GM12878 (cell line): ENCODE measurements around the gene MPC2. TPM values are rescaled to one million over a fixed set of nuclear protein-coding genes. Genes with fewer than 3 reads are reported as not detected.

Experiments
- ATAC-seq: fragments of 200-7000 bp; cut with Tn5 transposase; 3 replicates; pipeline ENCODE4 v1.9.1; 2020; ENCODE audit warnings: mild to moderate bottlenecking, moderate library complexity
- BruUV-seq: library from RNA; stranded (reverse); fragments of 400-500 nt; replicated peaks from 2 replicates; lab custom pipeline; 2021; lab: Mats Ljungman, UMichigan
- CTCF ChIA-PET: fragments of 300-600 bp; sonication (Branson Sonifier 250); formaldehyde crosslinking; extraction: SDS; loops from one replicate; lab custom pipeline; 2021; ENCODE audit warnings: inconsistent platforms; lab: Yijun Ruan, JAX
- POLR2A ChIA-PET: fragments of 350-600 bp; formaldehyde crosslinking; extraction: SDS; loops from one replicate; lab custom pipeline; 2021; ENCODE audit warnings: inconsistent platforms; lab: Charles Lee
- RAD21 ChIA-PET: fragments of 300-600 bp; sonication (Branson Sonifier 250); formaldehyde crosslinking; loops from one replicate; lab custom pipeline; 2023; ENCODE audit warnings: antibody characterized with exemption; ENCODE audit not compliant: unreplicated experiment; lab: Charles Lee
- SMC1A ChIA-PET: fragments of 300-600 bp; sonication (Branson Sonifier 250); formaldehyde crosslinking; loops from one replicate; lab custom pipeline; 2023; ENCODE audit not compliant: unreplicated experiment, uncharacterized antibody; lab: Charles Lee
- DNase-seq: peaks from one replicate; pipeline ENCODE4 v3.0.0-alpha.2; 2011; ENCODE audit warnings: low read depth, low spot score
- FAIRE-seq: peaks from 3 replicates; lab custom pipeline; 2011; peaks lifted over from hg19 to GRCh38; lab: Jason Lieb, UNC
- H2AFZ ChIP-seq: 2 replicates; pipeline ENCODE4 v1.6.0; 2011; ENCODE audit warnings: low read depth, low read length, control low read depth; ENCODE audit not compliant: control insufficient read depth
- H3K27ac ChIP-seq: 2 replicates; pipeline ENCODE4 v1.5.1; 2011; ENCODE audit warnings: control low read depth; ENCODE audit not compliant: control insufficient read depth, insufficient read depth
- H3K27me3 ChIP-seq, 2 experiments: replicated peaks in 1 of 2; 2 replicates each; pipeline versions ENCODE4 v1.6.0 to v1.6.1; 2011; ENCODE audit warnings: low read length in 1 of 2; ENCODE audit not compliant: control insufficient read depth in 2 of 2, insufficient read depth in 2 of 2
- H3K36me3 ChIP-seq, 2 experiments: 2 replicates each; pipeline ENCODE4 v1.5.1; 2011; ENCODE audit warnings: low read length in 1 of 2; ENCODE audit not compliant: control insufficient read depth in 2 of 2, insufficient read depth in 2 of 2
- H3K4me1 ChIP-seq: 2 replicates; pipeline ENCODE4 v1.6.1; 2011; ENCODE audit warnings: mild to moderate bottlenecking, low read length, moderate library complexity, mixed read lengths; ENCODE audit not compliant: control insufficient read depth, insufficient read depth
- H3K4me2 ChIP-seq: 2 replicates; pipeline ENCODE4 v1.6.0; 2011; ENCODE audit warnings: control low read depth; ENCODE audit not compliant: control insufficient read depth, insufficient read depth
- H3K4me3 ChIP-seq: fragments of 200-600 bp; sonication (generic); 2 replicates; pipeline ENCODE4 v1.5.1; 2016
- H3K79me2 ChIP-seq: 2 replicates; pipeline ENCODE4 v1.6.0; 2011; ENCODE audit warnings: low read length; ENCODE audit not compliant: control insufficient read depth, insufficient read depth
- H3K9ac ChIP-seq: 2 replicates; pipeline ENCODE4 v1.8.0; 2011; ENCODE audit warnings: low read length, control low read depth, mixed read lengths; ENCODE audit not compliant: control insufficient read depth, insufficient read depth
- H3K9me3 ChIP-seq: replicated peaks from 3 replicates; pipeline ENCODE4 v1.5.1; 2011; ENCODE audit warnings: mild to moderate bottlenecking, low read length; ENCODE audit not compliant: control insufficient read depth, insufficient read depth
- H4K20me1 ChIP-seq: 2 replicates; pipeline ENCODE4 v1.6.0; 2011; ENCODE audit not compliant: control insufficient read depth, insufficient read depth
- ATF7 ChIP-seq: fragments of 450-650 bp; IDR thresholded peaks from 2 replicates; pipeline ENCODE4 v1.6.1; 2016; ENCODE audit warnings: low read depth, mild to moderate bottlenecking
- CREM ChIP-seq: IDR thresholded peaks from 2 replicates; pipeline ENCODE4 v1.6.1; 2014; ENCODE audit warnings: antibody characterized with exemption, low read depth
- GABPA ChIP-seq: IDR thresholded peaks from 2 replicates; pipeline ENCODE4 v1.6.1; 2014; ENCODE audit warnings: antibody characterized with exemption, low read depth, mild to moderate bottlenecking, inconsistent platforms
- MYC ChIP-seq: IDR thresholded peaks from 2 replicates; pipeline ENCODE4 v1.6.1; 2011; ENCODE audit warnings: mild to moderate bottlenecking, low read length, moderate library complexity, inconsistent platforms; ENCODE audit not compliant: insufficient read depth, insufficient replicate concordance, insufficient read length, severe bottlenecking
- NFIC ChIP-seq: IDR thresholded peaks from 2 replicates; pipeline ENCODE4 v1.6.1; 2012; ENCODE audit warnings: low read depth, mild to moderate bottlenecking, inconsistent platforms, low read length, moderate library complexity
- SMARCA5 ChIP-seq: fragments of 450-650 bp; IDR thresholded peaks from 2 replicates; pipeline ENCODE4 v1.6.1; 2017; ENCODE audit warnings: mild to moderate bottlenecking
- STAT3 ChIP-seq: IDR thresholded peaks from 2 replicates; pipeline ENCODE4 v1.6.1; 2011; ENCODE audit warnings: low read depth, low read length, improper control_type of control experiment
- ZNF217 ChIP-seq: fragments of 450-650 bp; IDR thresholded peaks from 2 replicates; pipeline ENCODE4 v1.6.1; 2017; ENCODE audit warnings: antibody characterized with exemption, mild to moderate bottlenecking
- WGBS: methylation state at CpG from one replicate; pipeline ENCODE4 v1.1.6; 2016; ENCODE audit warnings: low lambda C conversion rate; ENCODE audit not compliant: insufficient replicate concordance, insufficient coverage; ENCODE audit errors: missing lambda C conversion rate; 5-methylcytosine and 5-hydroxymethylcytosine counted together
- in situ Hi-C: fragments of 300-500 bp; cut with MboI; formaldehyde crosslinking; loops from 9 replicates; pipeline ENCODE4 v1.14.3; 2018; ENCODE audit warnings: mixed read lengths
- intact Hi-C: fragments of 100-400 bp; cut with micrococcal nuclease; formaldehyde crosslinking; loops from one replicate; pipeline ENCODE4 v1.14.2; 2022; ENCODE audit not compliant: unreplicated experiment
- polyA plus RNA-seq, 11 experiments: library from polyadenylated mRNA; depleted of rRNA in 4 of 11; unstranded in 6 of 11; stranded (reverse) in 5 of 11; fragments of >200 nt; fragmentation: Nextera tagmentation in 4 of 11; fragmentation: Illumina TruSeq in 1 of 11; extraction: Ambion mirVana in 4 of 11; extraction: Trizol in 1 of 11; gene quantifications; 1 replicate in 1 of 11; 2 replicates in 10 of 11; pipeline versions ENCODE4 v1.2.1 to v1.2.3, GENCODE V29; 2011 to 2016; ENCODE audit warnings: inconsistent platforms in 2 of 11, missing spikeins in 2 of 11, low read depth in 1 of 11
- total RNA-seq, 4 experiments: library from RNA; depleted of rRNA in 3 of 4; stranded (reverse); fragments of >200 nt in 3 of 4; fragmentation: Illumina TruSeq in 1 of 4; extraction: Trizol in 1 of 4; gene quantifications; 2 replicates each; pipeline versions ENCODE4 v1.2.1 to v1.2.3, GENCODE V29; 2013 to 2021
- TF ChIP-seq, protein P1 (sequence below): fragments of 450-650 bp; conservative IDR thresholded peaks from 2 replicates; pipeline ENCODE4 v1.6.1; 2017; ENCODE audit warnings: mild to moderate bottlenecking, moderate library complexity
- TF ChIP-seq, protein P2 (sequence below): fragments of 450-650 bp; formaldehyde crosslinking; IDR thresholded peaks from 2 replicates; pipeline ENCODE4 v1.4.0; 2020; ENCODE audit warnings: mild to moderate bottlenecking, moderate library complexity

Gene MPC2
- total and polyA plus RNA-seq, 10 of the 15 experiments (the other 5 are each of a cell fraction or from before 2014, with no cell fraction given), result 22.5 to 164 (median 63.3) TPM

DNA sequence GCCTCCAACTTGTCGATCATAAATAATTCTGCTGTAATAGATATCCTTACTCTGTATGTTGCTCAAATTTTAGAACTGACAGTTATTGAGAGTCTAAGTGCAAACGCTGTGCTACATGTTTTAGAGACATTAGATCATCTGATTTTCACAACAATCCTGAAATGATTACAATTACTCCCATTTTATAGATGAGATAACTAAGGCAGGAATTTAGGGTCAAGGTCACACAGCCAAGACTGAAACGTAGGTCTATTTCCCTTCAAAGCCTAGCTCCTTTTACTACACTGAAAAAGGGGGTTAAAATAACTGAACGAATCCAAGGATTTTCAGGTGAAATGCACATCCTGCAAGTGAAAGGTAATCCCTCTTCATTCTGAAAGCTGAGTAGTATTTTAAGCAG lies 3.1 kb downstream of the MPC2 start:
- WGBS, result 49% methylated on average over 4 of the region's 4 CpGs
- no peaks in the 10 kb centered on the region for H4K20me1 ChIP-seq
- H2AFZ ChIP-seq, result no peak overlapping the region
- no peak overlapping the region for H3K27ac ChIP-seq
- FAIRE-seq (no peak), ATAC-seq (no peak)
- ChIA-PET RAD21 (interaction anchor here (0.9 to 2.4 kb wide), 4 partner anchors 34 to 215 kb away, joined by 3 to 11 read pairs (median 4); partner anchors contain the start of gene MPZL1), SMC1A (interaction anchor here (0.6 to 2.5 kb wide), 8 partner anchors 9 to 304 kb away, joined by 3 to 11 read pairs (median 3); no protein-coding TSS in a partner anchor), POLR2A (interaction anchor here (0.5 to 2.1 kb wide), 4 partner anchors 9 to 292 kb away, joined by 4 to 8 read pairs (median 5); partner anchors contain the start of gene SFT2D2)
- H3K4me2 ChIP-seq, result peak overlapping the region; percentile 75
- no peaks in the 10 kb centered on the region for H3K27me3 ChIP-seq
- intact Hi-C loops, result loop anchor here (10.0 kb wide), 2 partner anchors 241 to 329 kb away; partner anchors contain the start of gene TIPRL
- peaks cover 63% of the 10 kb centered on the region for H3K79me2 ChIP-seq
- in situ Hi-C loops, result no loop called here
- H3K9me3 ChIP-seq, result no peaks in the 10 kb centered on the region
- H3K36me3 ChIP-seq, result no peaks in the 10 kb centered on the region
- TF ChIP-seq ZNF217, result 0 out of 2 replicates have a peak, but pooled peaks have one; percentile 25
- 0 out of 2 replicates have a peak, but pooled peaks have one; percentile 19 for TF ChIP-seq SMARCA5
- TF ChIP-seq STAT3, result no peak
- TF ChIP-seq, all 136 proteins: peak for 2
- DNase-seq, result no peak
- Histone ChIP-seq H3K9ac (no peak overlapping the region), H3K4me3 (peak overlapping the region; percentile 78), H3K4me1 (no peaks in the 10 kb centered on the region)
- CTCF ChIA-PET, result interaction anchor here (0.9 to 2.1 kb wide), 5 partner anchors 12 to 149 kb away, joined by 3 to 13 read pairs (median 4); partner anchors contain the start of gene ADCY10
- no TSS peak for BruUV-seq

DNA sequence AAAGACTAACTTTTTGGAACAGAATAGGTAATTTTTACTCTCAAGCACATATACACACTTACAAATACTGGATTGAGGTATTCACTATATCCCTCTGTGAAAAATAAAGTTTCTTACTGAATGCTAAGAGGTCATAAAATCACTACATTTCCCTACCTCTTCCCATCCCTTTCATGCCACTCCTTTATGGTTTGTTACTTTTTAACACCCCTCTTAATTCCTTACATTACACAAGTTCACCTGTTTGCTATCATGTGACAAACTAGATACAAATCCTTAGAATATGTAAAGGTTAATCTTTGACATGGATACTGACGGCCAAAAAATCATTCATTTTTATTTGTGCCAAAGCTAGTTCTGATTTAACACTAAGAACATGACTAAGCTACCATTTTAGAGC lies 7.1 kb downstream of the MPC2 start:
- Histone ChIP-seq H3K9ac (no peak overlapping the region), H2AFZ (no peak overlapping the region), H3K4me2 (no peak overlapping the region; the same call in 1 of the 2 replicates), H3K27me3 (no peaks in the 10 kb centered on the region), H3K79me2 (peaks cover 37% of the 10 kb centered on the region), H3K9me3 (no peaks in the 10 kb centered on the region), H3K4me3 (no peak overlapping the region), H3K4me1 (peaks cover 5% of the 10 kb centered on the region; the same call in 1 of the 2 replicates), H3K27ac (no peak overlapping the region), H4K20me1 (no peaks in the 10 kb centered on the region), H3K36me3 (no peaks in the 10 kb centered on the region)
- WGBS, result 61% methylated on average over 1 of the region's 1 CpG
- POLR2A ChIA-PET, result interaction anchor here (0.6 kb wide), 1 partner anchor 16 kb away, joined by 5 read pairs; no protein-coding TSS in a partner anchor
- in situ Hi-C loops (no loop called here), intact Hi-C loops (loop anchor here (10.0 kb wide), 2 partner anchors 245 to 325 kb away; partner anchors contain the start of gene TIPRL)
- SMC1A ChIA-PET, result interaction anchor here (1.0 to 2.0 kb wide), 5 partner anchors 11 to 213 kb away, joined by 3 to 6 read pairs (median 4); no protein-coding TSS in a partner anchor
- RAD21 ChIA-PET, result no interaction called here
- FAIRE-seq (no peak), ATAC-seq (no peak), DNase-seq (no peak)
- BruUV-seq, result no TSS peak
- CTCF ChIA-PET, result interaction anchor here (1.1 to 2.5 kb wide), 5 partner anchors 10 to 216 kb away, joined by 3 to 13 read pairs (median 4); no protein-coding TSS in a partner anchor
- TF ChIP-seq ATF7, result no peak
- TF ChIP-seq, protein P1, sequence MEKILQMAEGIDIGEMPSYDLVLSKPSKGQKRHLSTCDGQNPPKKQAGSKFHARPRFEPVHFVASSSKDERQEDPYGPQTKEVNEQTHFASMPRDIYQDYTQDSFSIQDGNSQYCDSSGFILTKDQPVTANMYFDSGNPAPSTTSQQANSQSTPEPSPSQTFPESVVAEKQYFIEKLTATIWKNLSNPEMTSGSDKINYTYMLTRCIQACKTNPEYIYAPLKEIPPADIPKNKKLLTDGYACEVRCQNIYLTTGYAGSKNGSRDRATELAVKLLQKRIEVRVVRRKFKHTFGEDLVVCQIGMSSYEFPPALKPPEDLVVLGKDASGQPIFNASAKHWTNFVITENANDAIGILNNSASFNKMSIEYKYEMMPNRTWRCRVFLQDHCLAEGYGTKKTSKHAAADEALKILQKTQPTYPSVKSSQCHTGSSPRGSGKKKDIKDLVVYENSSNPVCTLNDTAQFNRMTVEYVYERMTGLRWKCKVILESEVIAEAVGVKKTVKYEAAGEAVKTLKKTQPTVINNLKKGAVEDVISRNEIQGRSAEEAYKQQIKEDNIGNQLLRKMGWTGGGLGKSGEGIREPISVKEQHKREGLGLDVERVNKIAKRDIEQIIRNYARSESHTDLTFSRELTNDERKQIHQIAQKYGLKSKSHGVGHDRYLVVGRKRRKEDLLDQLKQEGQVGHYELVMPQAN, result no peak
- TF ChIP-seq, protein P2, sequence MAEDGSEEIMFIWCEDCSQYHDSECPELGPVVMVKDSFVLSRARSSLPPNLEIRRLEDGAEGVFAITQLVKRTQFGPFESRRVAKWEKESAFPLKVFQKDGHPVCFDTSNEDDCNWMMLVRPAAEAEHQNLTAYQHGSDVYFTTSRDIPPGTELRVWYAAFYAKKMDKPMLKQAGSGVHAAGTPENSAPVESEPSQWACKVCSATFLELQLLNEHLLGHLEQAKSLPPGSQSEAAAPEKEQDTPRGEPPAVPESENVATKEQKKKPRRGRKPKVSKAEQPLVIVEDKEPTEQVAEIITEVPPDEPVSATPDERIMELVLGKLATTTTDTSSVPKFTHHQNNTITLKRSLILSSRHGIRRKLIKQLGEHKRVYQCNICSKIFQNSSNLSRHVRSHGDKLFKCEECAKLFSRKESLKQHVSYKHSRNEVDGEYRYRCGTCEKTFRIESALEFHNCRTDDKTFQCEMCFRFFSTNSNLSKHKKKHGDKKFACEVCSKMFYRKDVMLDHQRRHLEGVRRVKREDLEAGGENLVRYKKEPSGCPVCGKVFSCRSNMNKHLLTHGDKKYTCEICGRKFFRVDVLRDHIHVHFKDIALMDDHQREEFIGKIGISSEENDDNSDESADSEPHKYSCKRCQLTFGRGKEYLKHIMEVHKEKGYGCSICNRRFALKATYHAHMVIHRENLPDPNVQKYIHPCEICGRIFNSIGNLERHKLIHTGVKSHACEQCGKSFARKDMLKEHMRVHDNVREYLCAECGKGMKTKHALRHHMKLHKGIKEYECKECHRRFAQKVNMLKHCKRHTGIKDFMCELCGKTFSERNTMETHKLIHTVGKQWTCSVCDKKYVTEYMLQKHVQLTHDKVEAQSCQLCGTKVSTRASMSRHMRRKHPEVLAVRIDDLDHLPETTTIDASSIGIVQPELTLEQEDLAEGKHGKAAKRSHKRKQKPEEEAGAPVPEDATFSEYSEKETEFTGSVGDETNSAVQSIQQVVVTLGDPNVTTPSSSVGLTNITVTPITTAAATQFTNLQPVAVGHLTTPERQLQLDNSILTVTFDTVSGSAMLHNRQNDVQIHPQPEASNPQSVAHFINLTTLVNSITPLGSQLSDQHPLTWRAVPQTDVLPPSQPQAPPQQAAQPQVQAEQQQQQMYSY (CRISPR knock-in tag), result no peak
- no peak for TF ChIP-seq CREM
- no peak for TF ChIP-seq NFIC
- TF ChIP-seq GABPA, result no peak
- no peak for TF ChIP-seq MYC
